GM20431 (cell line): Measurements from ENCODE around the gene MFAP2.
"Not testable (repeated sequence)": the region's sequence is repeated elsewhere in the genome, so short reads cannot be mapped to it uniquely, and the experiment has no call there.

Experiments
- in situ Hi-C: fragments of 300-500 bp; cut with MseI, MboI; formaldehyde crosslinking; loops from one replicate; pipeline ENCODE4 v1.15.0; 2020; ENCODE audit warnings: low sequenced_read_pairs; ENCODE audit not compliant: unreplicated experiment

The MFAP2 gene

GRCh38 chr1:16938351-16939321, 41.8 kb downstream of the MFAP2 start:
- in situ Hi-C loops: no loop called here

- in situ Hi-C loops: not testable (repeated sequence)
These were observed 43.8 kb downstream of the MFAP2 start for GRCh38 chr1:16936580-16936979.

DNA sequence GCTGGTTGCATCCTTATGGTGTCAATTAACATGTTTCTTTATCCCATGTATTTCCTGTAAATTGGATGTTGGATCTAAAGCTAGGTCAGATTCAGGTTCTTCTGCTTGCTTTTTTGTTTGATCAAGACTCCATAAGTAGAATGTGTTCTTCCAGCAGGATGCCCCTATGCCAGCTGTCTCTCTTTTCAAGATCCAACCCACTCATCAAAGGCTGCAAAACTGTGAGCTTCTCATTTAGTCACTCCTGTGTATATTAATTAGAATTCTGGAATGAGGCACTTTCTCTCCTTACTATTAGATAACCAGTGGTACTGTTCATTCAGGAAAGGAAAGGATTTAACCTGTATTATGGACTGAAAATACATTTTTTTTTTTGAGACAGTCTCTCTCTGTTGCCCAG, 46.5 kb downstream of the MFAP2 start:
- in situ Hi-C loops: not testable (repeated sequence)

- in situ Hi-C loops: not testable (repeated sequence)
These were observed 49.0 kb downstream of the MFAP2 start for GRCh38 chr1:16931206-16931934.

DNA sequence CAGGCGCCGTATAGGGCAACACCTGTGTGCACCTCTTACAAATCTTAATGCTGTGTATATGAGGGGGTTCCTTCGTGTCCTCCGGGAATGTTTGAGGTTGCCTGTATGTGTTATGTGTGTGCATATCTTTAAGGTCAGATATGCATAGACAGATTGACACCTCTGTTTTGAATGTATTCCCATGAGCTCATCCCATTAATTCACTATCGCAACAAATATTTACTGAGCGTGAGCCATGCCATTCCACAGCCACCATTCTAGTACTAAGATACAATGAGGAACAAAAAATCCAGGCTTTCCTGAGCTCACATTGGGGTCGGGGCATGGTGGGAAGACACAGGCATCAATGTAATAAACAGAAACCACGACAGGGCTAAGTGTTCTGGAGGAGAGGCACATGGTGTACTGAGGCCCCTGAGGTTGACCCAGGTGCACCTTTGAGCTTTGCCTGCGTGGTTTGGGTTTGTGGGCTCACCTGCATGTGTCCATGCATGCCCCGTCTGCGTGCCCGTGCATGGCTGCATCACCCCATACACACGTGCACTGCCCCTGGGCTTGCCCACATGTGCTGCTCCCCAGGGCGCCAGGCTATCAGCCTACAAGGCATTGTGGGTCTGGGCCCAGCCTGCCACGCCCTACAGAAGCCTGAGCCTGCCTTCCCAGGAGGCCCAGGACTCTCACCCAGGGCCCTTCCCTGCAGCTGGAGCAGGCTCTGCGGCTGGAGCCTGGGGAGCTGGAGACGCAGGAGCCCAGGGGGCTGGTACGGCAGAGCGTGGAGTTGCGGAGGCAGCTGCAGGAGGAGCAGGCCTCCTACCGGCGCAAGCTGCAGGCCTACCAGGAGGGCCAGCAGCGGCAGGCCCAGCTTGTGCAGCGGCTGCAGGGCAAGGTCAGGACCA, 51.0 kb downstream of the MFAP2 start:
- in situ Hi-C loops: not testable (repeated sequence)

- in situ Hi-C loops: no loop called here
These were observed 52.5 kb downstream of the MFAP2 start for GRCh38 chr1:16927711-16928485.

DNA sequence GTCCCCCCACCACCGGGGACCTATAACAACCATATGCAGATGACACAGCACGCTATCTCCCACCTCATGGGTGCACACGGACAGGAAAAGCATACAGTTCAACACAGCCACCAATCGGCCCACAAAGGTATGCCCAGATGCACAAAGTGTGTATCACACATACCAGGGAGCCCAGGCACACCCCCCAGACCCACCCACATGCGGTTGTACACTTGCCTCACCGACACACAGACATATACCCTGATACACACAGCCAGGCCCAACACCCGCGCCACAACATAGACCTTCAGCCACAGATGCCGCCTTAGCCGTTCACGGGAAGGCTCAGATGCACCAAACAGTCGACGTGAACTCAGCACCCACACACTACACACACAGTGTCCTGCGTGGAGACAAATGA, 53.2 kb downstream of the MFAP2 start:
- in situ Hi-C loops: no loop called here

DNA sequence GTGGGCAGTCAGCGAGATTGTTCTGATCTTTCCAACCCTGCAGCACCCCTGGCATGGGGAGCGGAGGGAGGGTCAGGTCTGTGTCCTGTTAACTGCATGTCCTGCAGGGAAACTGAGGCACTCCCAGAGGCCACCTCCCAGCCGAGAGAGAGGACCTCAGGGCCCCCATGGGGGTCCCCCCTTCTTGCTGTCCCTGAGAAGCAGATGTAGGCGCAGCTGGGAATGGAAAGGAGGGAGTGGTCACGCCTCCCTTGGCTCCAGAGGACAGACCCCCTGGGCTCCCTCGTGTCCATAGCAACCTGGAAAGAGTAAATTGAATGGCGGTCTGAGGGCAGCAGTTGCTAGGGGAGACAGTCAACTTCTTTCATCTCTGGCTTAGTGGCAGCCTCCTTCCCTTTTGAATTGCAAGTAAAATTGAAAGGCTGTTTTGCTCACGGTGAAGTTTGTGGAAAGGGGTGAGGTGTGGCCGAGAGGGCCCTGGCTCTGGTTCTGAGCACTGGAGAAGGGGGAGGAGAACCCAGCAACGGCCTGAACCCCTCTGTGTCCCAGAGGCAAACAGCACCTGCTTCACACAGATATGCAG, 53.8 kb downstream of the MFAP2 start:
- in situ Hi-C loops: no loop called here

DNA sequence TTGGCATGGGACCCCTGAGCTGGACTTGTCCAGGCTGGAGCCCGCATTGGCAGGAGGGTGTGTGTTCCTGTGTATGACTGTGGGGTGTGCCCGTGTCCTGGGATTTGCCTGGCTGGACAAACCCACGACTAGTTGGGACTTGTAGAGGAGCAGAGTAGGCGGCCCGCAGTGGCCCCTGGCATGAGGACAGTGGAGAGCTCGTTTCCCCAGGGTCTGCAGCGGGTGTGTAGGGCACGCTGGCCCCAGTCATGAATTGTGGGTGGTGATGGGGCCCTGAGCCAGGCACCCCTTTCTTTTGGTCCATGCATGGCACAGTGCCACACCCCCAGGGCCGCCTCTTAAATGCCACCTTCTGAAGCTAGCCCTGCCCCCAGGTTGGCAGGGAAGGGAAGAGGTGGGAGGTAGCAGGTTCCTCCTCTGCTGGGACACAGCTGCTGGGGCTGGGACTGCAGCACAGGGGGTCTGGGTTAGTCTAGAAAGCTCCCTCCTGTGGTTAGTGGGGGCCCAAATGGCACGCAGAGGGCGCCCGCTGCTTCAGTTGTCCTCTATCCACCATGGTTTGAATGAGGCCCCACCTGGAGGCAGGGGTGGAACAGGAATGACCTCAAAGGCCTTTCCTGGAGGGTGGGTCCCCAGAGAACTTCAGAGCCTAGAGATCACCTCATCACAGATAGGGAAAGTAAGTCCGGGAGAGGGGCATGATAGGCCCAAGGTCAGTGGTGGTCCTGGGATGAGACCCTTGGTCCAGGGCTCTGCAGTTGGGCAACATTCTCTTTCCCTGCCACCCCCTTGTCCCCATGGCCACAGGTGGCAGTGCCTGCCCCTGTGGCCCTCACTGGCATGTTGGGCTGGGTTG, 54.6 kb downstream of the MFAP2 start:
- in situ Hi-C loops: no loop called here

GRCh38 chr1:16924919-16925477, 55.4 kb downstream of the MFAP2 start:
- in situ Hi-C loops: no loop called here
